Pulmonary artery endothelial cell (primary cell): ENCODE data around the gene GPATCH4. TPM values are rescaled to one million over a fixed set of nuclear protein-coding genes. Genes with fewer than 3 reads are reported as not detected.

ENCODE experiments used
- DNase-seq: peaks from one replicate; pipeline ENCODE4 v3.0.0-alpha.2; 2011; ENCODE audit warnings: low read depth, low spot score
- total RNA-seq: library from RNA; depleted of rRNA; stranded (reverse); fragments of >200 nt; gene quantifications from 2 replicates; pipeline ENCODE4 v1.2.3, GENCODE V29; 2014

The GPATCH4 gene
- total RNA-seq, 1 donor from 2014 or later: 27.2 TPM

- no peak for DNase-seq
Observed at GRCh38 chr1:156551066-156551643, 50.1 kb downstream of the GPATCH4 start.

DNA sequence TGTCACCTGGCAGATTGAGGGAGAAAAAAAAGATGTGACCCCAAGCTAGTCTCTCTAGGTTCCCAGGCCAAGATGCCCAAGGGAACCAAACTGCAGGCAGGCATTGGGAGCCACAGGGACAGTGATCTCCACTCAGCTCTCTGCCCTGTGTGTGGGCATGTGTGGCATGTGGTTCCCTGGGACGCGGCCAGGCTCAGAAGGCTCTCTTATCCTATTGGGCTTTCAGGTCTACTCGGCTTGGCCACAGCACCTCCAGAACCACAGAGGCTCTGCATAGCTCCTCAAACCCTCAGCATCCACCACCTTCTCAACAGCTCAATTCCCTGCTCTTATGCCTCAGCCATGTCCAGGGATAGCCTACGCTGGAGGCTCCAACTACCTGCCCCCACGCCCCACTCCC is 50.9 kb downstream of the GPATCH4 start:
- no peak for DNase-seq

GRCh38 chr1:156549831-156550230 is 51.4 kb downstream of the GPATCH4 start:
- DNase-seq: no peak

DNA sequence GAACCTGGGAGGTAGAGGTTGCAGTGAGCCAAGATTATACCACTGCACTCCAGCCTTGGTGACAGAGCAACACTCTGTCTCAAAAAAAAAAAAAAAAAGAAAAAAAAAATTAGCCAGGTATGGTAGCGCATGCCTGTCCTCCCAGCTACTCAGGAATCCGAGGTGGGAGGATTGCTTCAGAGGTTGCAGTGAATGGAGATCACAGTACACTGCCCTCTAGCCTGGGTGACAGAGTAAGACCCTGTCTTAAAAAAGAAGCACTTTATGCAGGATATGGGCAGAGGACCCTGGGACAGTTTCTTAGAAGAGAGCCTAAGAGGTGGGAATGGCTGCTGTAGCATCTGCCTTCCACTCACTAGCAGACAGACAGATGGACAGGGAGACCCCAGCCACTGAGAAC is 51.9 kb downstream of the GPATCH4 start:
- DNase-seq: no peak

DNA sequence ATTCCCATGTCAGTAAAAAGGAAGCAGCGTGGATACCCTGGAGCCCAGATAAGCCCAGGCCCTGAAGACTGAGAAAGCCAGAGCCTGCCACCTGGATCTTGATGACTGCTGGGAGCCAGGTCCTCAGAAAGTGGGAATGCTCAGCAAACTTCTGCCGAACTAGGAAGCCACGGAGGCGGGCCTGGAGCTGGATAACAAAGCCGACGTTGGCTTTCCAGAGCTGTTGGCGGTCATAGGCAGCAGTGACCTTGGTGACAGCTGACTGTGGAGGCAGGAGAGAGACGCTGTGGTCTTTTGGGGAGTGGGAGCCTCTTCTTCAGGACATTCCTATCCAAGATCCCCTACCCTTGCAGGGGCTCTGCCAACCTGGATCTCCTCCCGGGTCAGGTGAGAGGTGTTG is 53.3 kb downstream of the GPATCH4 start:
- DNase-seq: no peak

GRCh38 chr1:156547434-156547833 is 53.8 kb downstream of the GPATCH4 start:
- no peak for DNase-seq

DNA sequence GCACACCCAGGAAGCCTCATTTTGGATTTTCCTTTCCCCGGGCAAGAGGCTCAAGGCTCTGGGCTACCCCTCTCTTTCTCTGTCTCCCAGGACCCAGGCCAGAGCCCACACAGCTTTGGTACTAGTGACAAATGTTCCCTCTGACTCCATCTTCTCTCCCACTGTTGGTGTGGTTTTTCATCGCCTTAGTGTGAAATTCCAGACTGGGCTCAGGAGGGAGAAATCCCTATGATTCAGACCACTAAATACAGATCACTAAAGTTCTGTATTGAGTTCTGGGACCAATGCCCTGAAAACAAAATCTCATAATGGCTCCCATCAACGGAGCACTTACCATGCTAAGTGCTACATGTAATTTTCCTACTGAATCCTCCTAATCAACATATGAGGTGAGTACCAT is 55.0 kb downstream of the GPATCH4 start:
- DNase-seq: no peak

DNA sequence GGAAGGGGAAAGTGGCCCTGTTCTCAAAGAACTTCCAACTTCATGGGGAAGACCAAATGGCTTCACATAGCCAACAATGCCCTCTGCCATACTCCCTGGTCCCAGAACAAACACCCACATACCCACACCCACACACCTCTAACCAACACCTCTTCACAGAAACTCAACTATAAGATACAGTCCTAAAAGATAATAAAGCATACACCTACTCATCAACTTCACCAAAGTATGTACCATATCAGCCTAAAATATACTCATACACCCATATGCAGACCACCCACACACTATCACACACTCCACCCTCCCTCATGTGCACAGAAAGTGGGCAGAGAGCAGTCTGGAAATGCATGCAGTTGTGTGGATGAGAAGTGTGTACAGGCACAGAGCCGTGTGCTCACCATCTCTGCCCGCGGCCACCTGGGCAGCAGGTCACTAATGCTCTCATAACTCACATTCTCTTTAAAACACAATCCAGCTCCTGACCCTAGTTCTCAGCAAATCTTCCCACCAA is 56.6 kb downstream of the GPATCH4 start:
- no peak for DNase-seq

Other genes with a start within 250 kb of the GPATCH4 start
- gene RHBG, start 232.3 kb downstream of the GPATCH4 start, total RNA-seq: not detected in 2 replicates
- gene MEF2D, start 100.7 kb downstream of the GPATCH4 start, total RNA-seq: 3.8 and 4.7 TPM in 2 replicates
- 19.1 and 37.9 TPM in 2 replicates for gene IQGAP3, start 28.9 kb downstream of the GPATCH4 start, total RNA-seq
- not detected in 2 replicates for gene TTC24, start 21.8 kb downstream of the GPATCH4 start, total RNA-seq
- 97.7 and 126 TPM in 2 replicates for gene NAXE, start 9.7 kb downstream of the GPATCH4 start, total RNA-seq
- gene HAPLN2, start 17.9 kb upstream of the GPATCH4 start, total RNA-seq: not detected in 2 replicates
- not detected in 2 replicates for gene BCAN, start 40.6 kb upstream of the GPATCH4 start, total RNA-seq
- 285 and 293 TPM in 2 replicates for gene NES, start 75.9 kb upstream of the GPATCH4 start, total RNA-seq
- 0.11 and 0.46 TPM in 2 replicates for gene CRABP2, start 104.1 kb upstream of the GPATCH4 start, total RNA-seq
- 7.5 and 7.9 TPM in 2 replicates for gene METTL25B, start 127.0 kb upstream of the GPATCH4 start, total RNA-seq
- gene ISG20L2, start 127.3 kb upstream of the GPATCH4 start, total RNA-seq: 9.6 and 10.1 TPM in 2 replicates
- gene MRPL24, start 139.6 kb upstream of the GPATCH4 start, total RNA-seq: 56.2 and 66.9 TPM in 2 replicates
- gene HDGF, start 150.2 kb upstream of the GPATCH4 start, total RNA-seq: 206 and 293 TPM in 2 replicates
- gene PRCC, start 166.1 kb upstream of the GPATCH4 start, total RNA-seq: 14.8 and 18.8 TPM in 2 replicates
- 0.20 and 0.28 TPM in 2 replicates for gene SH2D2A, start 215.4 kb upstream of the GPATCH4 start, total RNA-seq